Thyroid gland (tissue), 4 donors: Measurements from ENCODE around the gene TDRD7. TPM values are rescaled to one million over a fixed set of nuclear protein-coding genes. Genes with fewer than 3 reads are reported as not detected.

ENCODE experiments used
- DNase-seq, 2 donors: peaks; one replicate each; pipeline ENCODE4 v3.0.0-alpha.2; 2019
- H3K27ac ChIP-seq, 3 donors: fragments of 200-600 bp; sonication (generic); 1 replicate in 2 of 3; 2 replicates in 1 of 3; pipeline ENCODE4 v1.5.1; 2016 to 2019; ENCODE audit warnings: mild to moderate bottlenecking in 1 of 3, moderate library complexity in 1 of 3
- H3K27me3 ChIP-seq: fragments of 200-600 bp; sonication (generic); one replicate; pipeline ENCODE4 v1.5.1; 2019
- H3K36me3 ChIP-seq, 2 donors: fragments of 200-600 bp; sonication (generic); one replicate each; pipeline ENCODE4 v1.5.1; 2016 to 2019
- H3K4me1 ChIP-seq, 2 donors: fragments of 200-600 bp; sonication (generic); one replicate each; pipeline ENCODE4 v1.5.1; 2017 to 2019
- H3K4me3 ChIP-seq, 3 donors: fragments of 200-600 bp; sonication (generic); replicated peaks in 1 of 3; 1 replicate in 2 of 3; 2 replicates in 1 of 3; pipeline ENCODE4 v1.5.1; 2016; ENCODE audit warnings: mild to moderate bottlenecking in 1 of 3
- H3K9me3 ChIP-seq: fragments of 200-600 bp; sonication (generic); one replicate; pipeline ENCODE4 v1.5.1; 2017
- POLR2A ChIP-seq, 2 donors: fragments of 450-650 bp; IDR thresholded peaks; one replicate each; pipeline ENCODE4 v1.6.1; 2017; ENCODE audit warnings: antibody characterized with exemption in 2 of 2, mild to moderate bottlenecking in 2 of 2, moderate library complexity in 1 of 2
- WGBS, 2 donors: methylation state at CpG; one replicate each; pipeline ENCODE4 v1.1.5; 2017; 5-methylcytosine and 5-hydroxymethylcytosine counted together
- intact Hi-C: fragments of 100-400 bp; cut with DNase I; formaldehyde crosslinking; loops from one replicate; pipeline ENCODE4 v1.15.1; 2023
- total RNA-seq, 4 donors: library from RNA; depleted of rRNA; stranded (reverse); fragments of >200 nt; gene quantifications; one replicate each; pipeline ENCODE4 v1.2.3, GENCODE V29; 2016
- TF ChIP-seq, protein P1 (sequence below), 6 experiments: fragments of 200-600 bp in 3 of 6; fragments of 450-650 bp in 3 of 6; sonication (generic) in 3 of 6; IDR thresholded peaks; one replicate each; pipeline ENCODE4 v1.5.1; 2016 to 2019; ENCODE audit warnings: antibody characterized with exemption in 6 of 6, mild to moderate bottlenecking in 2 of 6, inconsistent platforms in 1 of 6, moderate library complexity in 1 of 6

Gene TDRD7
- total RNA-seq, 4 donors from 2014 or later: 9.9 to 12.8 (median 11.4) TPM

DNA sequence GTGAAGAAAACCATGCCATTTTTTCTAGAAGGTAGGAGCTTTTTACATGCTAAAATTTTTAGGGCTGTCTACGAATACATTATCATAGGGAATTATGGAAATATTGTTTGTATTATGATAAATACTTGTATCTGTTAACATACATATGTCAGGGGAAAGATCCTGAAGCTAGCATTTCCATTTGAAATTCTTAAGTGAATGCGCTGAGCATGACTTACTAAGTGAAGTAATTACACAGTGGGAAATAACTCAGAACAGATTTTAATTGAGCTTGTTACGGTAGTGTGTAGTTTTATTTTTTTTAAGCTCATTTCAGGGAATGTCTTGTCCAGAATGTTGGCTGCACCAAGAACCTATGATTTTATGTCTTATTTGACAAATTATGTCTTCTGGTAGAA, 19.1 kb downstream of the TDRD7 start:
- WGBS, 2 donors: 95 to 98% methylated on average over 3 of the region's 3 CpGs
- peaks cover 8 to 19% of the 10 kb centered on the region in 2 donors for H3K36me3 ChIP-seq
- TF ChIP-seq POLR2A (IDR thresholded peaks at IDR 0.05): no peak
- TF ChIP-seq, protein P1, sequence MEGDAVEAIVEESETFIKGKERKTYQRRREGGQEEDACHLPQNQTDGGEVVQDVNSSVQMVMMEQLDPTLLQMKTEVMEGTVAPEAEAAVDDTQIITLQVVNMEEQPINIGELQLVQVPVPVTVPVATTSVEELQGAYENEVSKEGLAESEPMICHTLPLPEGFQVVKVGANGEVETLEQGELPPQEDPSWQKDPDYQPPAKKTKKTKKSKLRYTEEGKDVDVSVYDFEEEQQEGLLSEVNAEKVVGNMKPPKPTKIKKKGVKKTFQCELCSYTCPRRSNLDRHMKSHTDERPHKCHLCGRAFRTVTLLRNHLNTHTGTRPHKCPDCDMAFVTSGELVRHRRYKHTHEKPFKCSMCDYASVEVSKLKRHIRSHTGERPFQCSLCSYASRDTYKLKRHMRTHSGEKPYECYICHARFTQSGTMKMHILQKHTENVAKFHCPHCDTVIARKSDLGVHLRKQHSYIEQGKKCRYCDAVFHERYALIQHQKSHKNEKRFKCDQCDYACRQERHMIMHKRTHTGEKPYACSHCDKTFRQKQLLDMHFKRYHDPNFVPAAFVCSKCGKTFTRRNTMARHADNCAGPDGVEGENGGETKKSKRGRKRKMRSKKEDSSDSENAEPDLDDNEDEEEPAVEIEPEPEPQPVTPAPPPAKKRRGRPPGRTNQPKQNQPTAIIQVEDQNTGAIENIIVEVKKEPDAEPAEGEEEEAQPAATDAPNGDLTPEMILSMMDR (IDR thresholded peaks at IDR 0.05): no peak

DNA sequence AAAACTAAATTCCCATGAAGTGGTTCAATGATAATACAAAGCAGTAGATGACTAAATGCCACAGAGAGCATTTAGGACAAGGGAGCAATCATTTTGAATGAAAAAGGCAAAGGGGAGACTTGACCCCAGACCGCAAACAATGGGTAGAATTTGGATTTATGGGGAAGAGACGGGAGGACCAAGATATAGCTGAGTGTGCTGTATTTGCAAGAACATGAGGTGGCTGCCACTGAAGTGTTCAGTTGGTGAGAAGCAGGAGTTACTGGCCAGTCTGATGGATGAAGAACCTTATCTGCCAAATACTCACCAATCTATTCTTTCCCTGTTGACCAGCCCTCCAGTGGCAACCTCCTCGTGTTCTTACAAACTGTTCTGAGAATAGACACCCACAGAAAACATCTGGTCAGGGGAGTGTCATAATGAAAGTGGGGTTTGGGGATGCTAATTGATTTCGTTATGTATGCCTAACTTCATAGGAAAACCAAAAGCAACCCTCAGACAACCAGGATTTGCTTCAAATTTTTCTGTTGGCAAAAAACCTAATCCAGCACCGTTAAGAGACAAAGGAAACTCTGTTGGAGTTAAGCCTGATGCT, 19.8 kb downstream of the TDRD7 start:
- DNase-seq: no peak
- intact Hi-C loops: no loop called here
- TF ChIP-seq POLR2A (IDR thresholded peaks at IDR 0.05): no peak
- H3K27me3 ChIP-seq: no peaks in the 10 kb centered on the region
- H3K9me3 ChIP-seq: no peaks in the 10 kb centered on the region
- H3K4me1 ChIP-seq: no peaks in the 10 kb centered on the region
- WGBS, 2 donors: 85 to 87% methylated on average over 5 of the region's 5 CpGs
- no peak overlapping the region for H3K4me3 ChIP-seq
- H3K27ac ChIP-seq: no peak overlapping the region
- peaks cover 8 to 19% of the 10 kb centered on the region in 2 donors for H3K36me3 ChIP-seq

More for the DNA sequence above, 19.1 kb downstream of the TDRD7 start:
- Histone ChIP-seq H3K27me3 (no peaks in the 10 kb centered on the region), H3K4me3 (no peak overlapping the region), H3K9me3 (no peaks in the 10 kb centered on the region), H3K27ac (no peak overlapping the region), H3K4me1 (no peaks in the 10 kb centered on the region)
- intact Hi-C loops: no loop called here
- DNase-seq: no peak

DNA sequence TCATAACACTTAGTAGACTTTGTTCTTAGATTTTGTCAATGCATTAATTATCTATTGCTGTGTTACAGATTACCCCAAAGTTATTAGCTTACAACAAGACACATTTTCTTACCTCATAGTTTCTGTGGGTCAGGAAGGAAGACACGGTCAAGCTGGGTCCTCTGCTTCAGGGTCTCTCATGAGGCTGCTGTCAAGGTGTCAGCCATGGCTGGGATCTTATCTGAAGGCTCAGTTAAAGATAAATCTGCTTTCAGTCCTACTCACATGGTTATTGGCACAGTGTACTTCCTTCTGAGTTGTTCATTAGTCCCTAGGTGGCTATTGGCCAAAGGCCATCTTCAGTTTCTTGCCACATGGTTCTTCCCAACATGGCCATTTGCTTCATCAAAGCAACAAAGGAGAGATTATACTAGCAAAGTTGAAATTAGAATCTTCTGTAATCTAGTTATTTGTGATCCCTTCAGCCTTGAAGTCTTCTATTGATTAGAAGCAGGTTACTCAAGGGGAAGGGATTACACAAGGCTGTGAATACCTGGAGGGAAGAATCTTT, 25.2 kb downstream of the TDRD7 start:
- DNase-seq: no peak
- Histone ChIP-seq H3K36me3 (peaks cover 14 to 19% of the 10 kb centered on the region in 2 donors), H3K27me3 (no peaks in the 10 kb centered on the region), H3K4me1 (no peaks in the 10 kb centered on the region), H3K27ac (no peak overlapping the region), H3K4me3 (no peak overlapping the region), H3K9me3 (no peaks in the 10 kb centered on the region)
- no peak for TF ChIP-seq POLR2A (IDR thresholded peaks at IDR 0.05)
- TF ChIP-seq, protein P1 (IDR thresholded peaks at IDR 0.05): no peak
- WGBS, 2 donors: 74 to 90% methylated on average over 1 of the region's 1 CpG
- intact Hi-C loops: no loop called here

DNA sequence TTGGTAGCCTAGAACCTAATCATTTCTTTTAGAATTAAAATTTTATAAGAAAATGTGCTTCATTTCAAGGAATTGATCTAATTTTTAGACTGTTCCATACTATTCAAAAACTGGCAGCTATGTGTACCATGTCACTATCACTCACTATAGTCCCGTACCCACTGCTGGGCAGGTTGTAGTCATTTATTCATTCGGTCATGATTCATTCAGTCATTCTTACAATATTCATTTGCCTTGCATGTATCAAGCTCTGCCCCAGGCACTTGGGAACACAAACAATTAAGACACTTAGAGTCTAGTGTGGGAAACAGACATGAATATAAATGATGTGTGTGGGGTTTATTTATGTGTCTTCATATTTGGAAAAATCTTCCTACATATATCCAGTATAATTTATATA, 26.4 kb downstream of the TDRD7 start:
- H3K27ac ChIP-seq: no peak overlapping the region
- H3K36me3 ChIP-seq: peaks cover 14 to 19% of the 10 kb centered on the region in 2 donors
- no peak overlapping the region for H3K4me3 ChIP-seq
- H3K9me3 ChIP-seq: no peaks in the 10 kb centered on the region
- no peaks in the 10 kb centered on the region for H3K4me1 ChIP-seq
- 93 to 96% methylated on average over 2 of the region's 2 CpGs for WGBS, 2 donors
- H3K27me3 ChIP-seq: no peaks in the 10 kb centered on the region
- no peak for DNase-seq
- intact Hi-C loops: no loop called here
- no peak for TF ChIP-seq POLR2A (IDR thresholded peaks at IDR 0.05)
- TF ChIP-seq, protein P1 (IDR thresholded peaks at IDR 0.05): no peak

DNA sequence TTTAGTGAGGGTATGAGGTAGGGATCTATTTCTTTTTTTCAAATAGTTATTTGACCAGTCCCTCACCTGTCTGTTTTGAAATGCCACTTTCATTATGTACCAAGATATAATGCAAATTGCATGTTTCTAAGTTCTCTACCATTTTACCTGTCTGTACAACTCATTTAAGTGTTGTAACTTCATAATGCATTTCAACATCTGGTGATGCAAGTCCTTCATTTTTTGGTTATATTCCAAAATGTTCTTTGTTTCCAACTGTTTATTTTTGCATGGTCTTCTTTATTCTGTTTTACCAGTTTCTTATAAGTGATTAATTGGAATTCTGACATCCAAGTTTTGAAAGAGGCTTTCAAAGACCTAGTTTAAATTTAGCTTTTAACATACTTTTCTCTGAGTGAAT, 26.8 kb downstream of the TDRD7 start:
- no peaks in the 10 kb centered on the region for H3K27me3 ChIP-seq
- no peaks in the 10 kb centered on the region for H3K4me1 ChIP-seq
- intact Hi-C loops: no loop called here
- no peak overlapping the region for H3K4me3 ChIP-seq
- no peaks in the 10 kb centered on the region for H3K9me3 ChIP-seq
- no peak overlapping the region for H3K27ac ChIP-seq
- H3K36me3 ChIP-seq: peaks cover 14 to 16% of the 10 kb centered on the region in 2 donors
- DNase-seq: no peak
- TF ChIP-seq, protein P1 (IDR thresholded peaks at IDR 0.05): no peak
- TF ChIP-seq POLR2A (IDR thresholded peaks at IDR 0.05): no peak
